Measurements from ENCODE around the gene TMEM245. TPM values are rescaled to one million over a fixed set of nuclear protein-coding genes. Genes with fewer than 3 reads are reported as not detected.
A peak's percentile ranks its signal among the peaks of the same experiment; 100 is the strongest.

Gene TMEM245
- total and polyA plus RNA-seq, 10 of the 15 experiments (the other 5 are each of a cell fraction or from before 2014, with no cell fraction given): 7.4 to 36.1 (median 19.0) TPM

DNA sequence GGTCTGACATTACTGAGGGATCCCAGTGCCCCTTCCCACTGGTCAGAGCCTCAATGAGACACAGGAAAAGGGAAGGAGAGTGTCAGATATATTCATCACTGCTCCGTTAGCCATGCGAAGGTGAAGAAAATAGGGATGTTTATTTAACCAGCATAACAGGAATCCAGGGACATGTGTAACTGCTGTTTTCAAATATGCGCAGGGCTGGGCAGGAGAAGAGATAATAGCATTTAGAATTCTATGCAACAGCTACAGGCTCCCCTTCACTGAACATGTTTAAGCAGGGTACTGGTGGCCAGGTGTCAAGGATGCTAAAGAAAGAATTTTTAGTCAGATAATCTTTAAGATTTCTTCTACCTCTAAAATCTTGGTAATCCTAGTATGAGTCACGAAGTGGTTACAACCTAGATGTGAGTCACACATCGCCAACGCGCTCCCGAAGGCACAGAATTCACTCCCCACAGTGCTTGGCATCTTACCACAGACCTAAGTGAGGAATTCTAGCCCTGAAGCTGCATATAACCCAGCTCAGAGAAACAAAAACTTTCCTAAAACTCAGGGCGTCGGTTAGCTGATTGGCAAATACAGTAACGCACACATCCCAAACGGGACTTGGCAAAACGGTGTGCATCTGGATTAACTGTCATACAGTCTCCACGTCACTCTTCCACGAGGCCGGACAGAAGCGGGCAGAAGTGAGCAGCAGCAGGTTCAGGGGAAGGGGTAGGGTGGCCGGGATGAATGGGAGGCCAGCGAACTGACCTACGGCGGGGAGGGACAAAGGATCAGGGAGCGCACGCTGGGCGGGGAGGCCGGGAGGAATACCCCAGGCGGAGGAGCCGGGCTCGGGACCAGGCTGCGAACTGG lies 107.5 kb downstream of the TMEM245 start (continued):
- TF ChIP-seq ZNF592 (IDR thresholded peaks at IDR 0.05) (no peak), KDM1A (IDR thresholded peaks at IDR 0.05; ENCODE audit: borderline replicate concordance) (no peak), CHD2 (IDR thresholded peaks at IDR 0.05; ENCODE audit: borderline replicate concordance, low read depth, low read length) (no peak), STAT3 (IDR thresholded peaks at IDR 0.05; ENCODE audit: low read depth, low read length) (no peak), LARP7 (IDR thresholded peaks at IDR 0.05) (no peak), CREB1 (IDR thresholded peaks at IDR 0.05; ENCODE audit: low read depth) (0 out of 2 replicates have a peak, but pooled peaks have one; percentile 36), ZBED1 (IDR thresholded peaks at IDR 0.05; ENCODE audit: borderline replicate concordance) (no peak), SP1 (IDR thresholded peaks at IDR 0.05; ENCODE audit: low read depth, low read length) (no peak), BCL3 (IDR thresholded peaks at IDR 0.05; ENCODE audit: borderline replicate concordance, insufficient read depth, low read depth, low read length, poor library complexity, severe bottlenecking) (peak; percentile 29), ZNF274 (IDR thresholded peaks at IDR 0.05; ENCODE audit: insufficient read depth, insufficient read length) (no peak), NRF1 (conservative IDR thresholded peaks at IDR 0.05; ENCODE audit: low read depth, low read length) (no peak), SUPT20H (IDR thresholded peaks at IDR 0.05; ENCODE audit: borderline replicate concordance, control insufficient read depth, low read depth, low read length) (no peak), POLR2A (IDR thresholded peaks at IDR 0.05; ENCODE audit: low read depth, low read length) (peak; percentile 54), PAX8 (IDR thresholded peaks at IDR 0.05) (no peak), ZNF207 (IDR thresholded peaks at IDR 0.05; ENCODE audit: borderline replicate concordance) (no peak), IKZF2 (IDR thresholded peaks at IDR 0.05) (peak; percentile 81 to 84), CBX5 (IDR thresholded peaks at IDR 0.05; ENCODE audit: low read depth) (no peak), CBX3 (IDR thresholded peaks at IDR 0.05; ENCODE audit: borderline replicate concordance, low read depth) (no peak), MEF2A (IDR thresholded peaks at IDR 0.05; ENCODE audit: insufficient read depth, low read depth, low read length) (peak; percentile 58; the same call in 1 of the 2 replicates), NFXL1 (IDR thresholded peaks at IDR 0.05; ENCODE audit: borderline replicate concordance) (no peak), POLR2AphosphoS2 (IDR thresholded peaks at IDR 0.05; ENCODE audit: low read depth, low read length) (no peak)
- TF ChIP-seq, protein P1, sequence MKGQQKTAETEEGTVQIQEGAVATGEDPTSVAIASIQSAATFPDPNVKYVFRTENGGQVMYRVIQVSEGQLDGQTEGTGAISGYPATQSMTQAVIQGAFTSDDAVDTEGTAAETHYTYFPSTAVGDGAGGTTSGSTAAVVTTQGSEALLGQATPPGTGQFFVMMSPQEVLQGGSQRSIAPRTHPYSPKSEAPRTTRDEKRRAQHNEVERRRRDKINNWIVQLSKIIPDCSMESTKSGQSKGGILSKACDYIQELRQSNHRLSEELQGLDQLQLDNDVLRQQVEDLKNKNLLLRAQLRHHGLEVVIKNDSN (IDR thresholded peaks at IDR 0.05; ENCODE audit: borderline replicate concordance, extremely low read length, insufficient read depth, low read depth, low read length): no peak
- TF ChIP-seq, protein P2, sequence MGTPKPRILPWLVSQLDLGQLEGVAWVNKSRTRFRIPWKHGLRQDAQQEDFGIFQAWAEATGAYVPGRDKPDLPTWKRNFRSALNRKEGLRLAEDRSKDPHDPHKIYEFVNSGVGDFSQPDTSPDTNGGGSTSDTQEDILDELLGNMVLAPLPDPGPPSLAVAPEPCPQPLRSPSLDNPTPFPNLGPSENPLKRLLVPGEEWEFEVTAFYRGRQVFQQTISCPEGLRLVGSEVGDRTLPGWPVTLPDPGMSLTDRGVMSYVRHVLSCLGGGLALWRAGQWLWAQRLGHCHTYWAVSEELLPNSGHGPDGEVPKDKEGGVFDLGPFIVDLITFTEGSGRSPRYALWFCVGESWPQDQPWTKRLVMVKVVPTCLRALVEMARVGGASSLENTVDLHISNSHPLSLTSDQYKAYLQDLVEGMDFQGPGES (IDR thresholded peaks at IDR 0.05): no peak
